NCI-H1930 (cell line): ENCODE measurements around the gene PEAK1.
A peak's percentile ranks its signal among the peaks of the same experiment; 100 is the strongest.

Experiments
- DNase-seq, 2 experiments: peaks; one replicate each; lab custom pipeline; 2025; lab: John Stamatoyannopoulos, UW

Gene PEAK1

DNA sequence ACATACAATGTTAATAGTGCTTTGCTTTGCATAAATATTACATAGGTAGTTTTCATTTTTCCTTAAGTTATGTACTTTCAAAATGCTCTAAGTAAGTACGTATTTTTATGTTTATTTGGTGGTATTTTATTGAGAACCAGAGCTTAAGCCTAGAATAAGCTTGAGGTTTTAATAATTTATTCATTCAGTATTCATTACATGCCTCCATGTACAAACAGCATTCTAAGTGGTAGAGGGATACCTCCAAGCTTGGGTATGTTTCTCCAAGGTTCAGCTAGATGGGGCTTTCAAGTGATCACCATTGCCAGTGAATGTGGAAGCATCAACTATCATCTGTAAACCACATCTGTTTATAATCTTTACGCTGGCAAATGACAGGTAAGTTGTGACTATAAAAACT lies 52.3 kb downstream of the PEAK1 start:
- DNase-seq: no peak

DNA sequence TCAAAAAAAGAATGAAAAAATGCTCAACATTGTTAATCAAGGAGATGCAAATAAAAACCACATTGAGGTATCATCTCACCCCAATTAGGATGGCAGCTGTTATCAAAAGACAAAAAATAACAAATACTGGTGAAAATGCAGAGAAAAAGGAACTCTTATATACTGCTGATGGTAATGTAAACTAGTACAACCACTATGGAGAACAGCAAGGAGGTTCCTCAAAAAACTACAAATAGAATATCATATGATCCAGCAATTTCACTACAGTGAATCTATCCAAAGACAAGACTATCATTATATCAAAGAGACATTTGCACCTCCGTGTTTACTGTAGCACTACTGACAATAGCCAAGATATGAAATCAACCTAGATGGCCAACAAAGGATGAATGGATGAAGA lies 58.4 kb downstream of the PEAK1 start:
- no peak for DNase-seq

DNA sequence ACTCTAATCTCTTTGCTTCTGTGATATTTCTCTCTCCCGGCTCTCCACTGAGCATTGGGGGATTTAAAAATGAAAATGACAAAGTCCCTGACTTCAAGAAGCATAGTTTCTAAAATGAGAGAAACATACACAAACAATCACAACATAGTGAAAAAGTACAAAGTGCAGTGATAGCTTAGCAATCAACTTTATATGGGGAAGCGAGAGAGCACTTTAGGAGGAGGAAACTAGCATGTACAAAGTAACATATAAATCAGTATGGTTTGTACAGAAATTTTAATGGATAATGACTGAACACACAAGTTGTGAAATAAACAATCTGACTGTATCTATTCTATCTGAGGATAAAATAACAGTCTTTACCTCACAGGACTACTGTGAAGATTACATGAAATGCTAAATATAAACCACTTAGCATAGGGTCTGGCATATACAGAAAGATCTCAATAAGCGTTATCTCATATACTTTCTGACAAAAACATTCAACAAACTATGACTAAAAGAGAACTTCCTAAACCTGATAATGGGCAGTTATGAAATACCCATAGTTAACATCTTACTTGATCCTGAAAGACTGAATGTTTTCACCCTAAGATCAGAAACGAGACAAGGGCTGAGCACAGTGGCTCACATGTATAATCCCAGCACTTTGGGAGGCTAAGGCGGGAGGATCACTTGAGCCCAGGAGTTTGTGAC lies 61.2 kb downstream of the PEAK1 start:
- DNase-seq: no peak

DNA sequence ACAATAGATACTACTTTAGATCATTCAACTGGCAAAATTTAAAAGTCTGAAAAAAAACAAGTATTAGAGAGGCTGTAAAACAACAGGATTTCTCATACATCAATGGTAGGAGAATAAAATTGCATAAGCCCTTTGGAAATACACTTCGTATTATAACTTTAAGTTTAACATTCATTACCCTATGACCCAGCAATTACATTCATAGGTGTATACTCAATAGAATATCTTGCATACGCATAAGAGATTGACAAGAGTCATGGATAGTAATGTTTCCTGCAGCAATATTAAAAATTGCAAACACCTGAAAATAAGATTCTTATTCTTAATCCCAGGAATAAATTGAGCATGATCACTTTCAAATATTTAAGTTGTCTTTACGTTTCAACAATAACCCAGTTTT lies 63.6 kb downstream of the PEAK1 start:
- DNase-seq: no peak

DNA sequence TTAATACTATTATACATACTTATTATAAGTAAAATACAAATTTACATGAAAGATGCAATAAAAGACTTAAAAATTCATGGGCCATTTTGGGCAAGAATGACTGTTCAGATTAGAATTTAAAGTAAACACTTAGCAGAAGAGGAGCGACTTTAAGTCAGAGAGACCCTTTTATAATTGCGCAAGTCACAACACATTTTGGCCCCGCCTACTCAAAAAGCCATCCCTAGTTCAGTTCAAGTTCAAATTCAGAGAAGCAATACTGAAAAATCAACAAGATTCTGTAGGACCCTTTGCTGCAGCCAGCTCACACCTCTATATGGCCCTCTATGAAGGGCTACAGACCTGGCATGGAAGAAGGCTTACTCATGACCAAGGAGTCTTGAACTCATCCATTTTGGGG lies 64.6 kb downstream of the PEAK1 start:
- no peak for DNase-seq

DNA sequence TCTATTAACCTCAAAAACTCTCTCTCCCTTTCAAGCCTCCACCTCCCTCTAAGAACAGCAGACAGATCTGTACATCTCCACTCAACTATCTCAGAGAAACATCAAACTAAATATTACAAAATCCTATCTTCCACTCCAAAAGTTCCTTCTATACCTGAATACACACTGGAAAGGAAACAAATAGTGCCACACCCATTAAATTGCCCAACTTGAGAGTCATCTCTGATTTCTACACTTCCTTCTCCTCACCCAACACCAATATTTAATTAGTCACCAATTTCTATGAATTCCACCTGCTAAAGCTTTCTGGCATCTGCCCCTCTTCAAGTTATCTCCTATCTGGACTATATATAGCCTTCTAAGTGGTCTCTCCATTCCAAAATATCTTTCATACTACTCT lies 65.8 kb downstream of the PEAK1 start:
- DNase-seq: no peak

DNA sequence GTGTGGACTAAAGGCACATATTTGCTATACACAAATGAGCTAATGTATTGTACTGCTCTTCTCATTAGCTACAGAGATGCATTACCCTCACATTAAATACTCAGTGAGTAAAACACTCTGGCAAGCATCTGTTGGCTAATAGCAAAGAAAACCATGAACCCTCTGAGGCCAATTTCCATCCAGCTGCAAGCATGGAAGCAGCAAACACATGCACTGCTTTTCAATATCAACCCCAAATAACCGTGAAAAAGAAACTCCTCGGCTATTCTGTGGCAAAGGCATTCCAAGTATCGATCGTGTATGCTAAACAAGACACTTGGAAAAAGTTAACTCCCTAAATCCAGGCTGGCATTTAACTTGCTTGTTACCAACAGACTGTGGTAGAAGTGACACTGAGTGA lies 67.0 kb downstream of the PEAK1 start:
- DNase-seq: peak in 1 of 2 experiments; percentile 18

DNA sequence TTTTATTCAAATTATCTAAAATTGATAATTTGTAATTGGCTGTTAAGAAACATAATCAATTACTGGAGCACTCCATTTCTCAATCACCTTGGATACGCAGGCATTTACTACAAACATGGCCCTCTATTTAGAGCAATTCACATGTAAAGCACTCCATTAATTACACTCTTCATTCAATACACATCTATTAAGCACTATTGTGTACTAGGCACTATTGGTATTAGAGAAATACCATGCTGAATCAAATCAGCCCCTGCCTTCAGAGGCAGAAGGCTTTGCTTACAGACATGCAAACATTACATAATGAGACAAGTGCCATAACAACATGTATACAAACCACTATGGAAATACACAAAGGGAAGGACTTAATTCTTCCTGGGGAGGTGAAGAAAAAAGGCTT lies 69.1 kb downstream of the PEAK1 start:
- DNase-seq: no peak

DNA sequence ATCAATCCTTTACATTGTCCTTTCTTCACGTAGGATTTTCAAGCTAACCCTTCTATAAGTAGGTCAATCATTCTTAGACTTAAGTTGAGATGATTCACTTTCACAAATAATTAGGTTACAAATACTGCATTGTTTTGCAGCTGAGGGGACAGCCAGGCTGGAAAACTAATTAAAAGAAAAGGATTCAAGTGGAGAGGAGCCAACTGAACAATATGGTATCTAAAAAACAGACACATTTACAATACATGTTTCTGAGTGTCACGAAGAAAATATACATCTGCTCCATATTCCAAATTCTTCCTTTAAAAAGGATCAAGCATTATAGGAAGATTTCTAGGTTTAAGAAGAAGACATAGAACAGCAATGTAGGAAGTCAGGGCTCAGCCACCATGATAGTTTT lies 70.2 kb downstream of the PEAK1 start:
- no peak for DNase-seq

DNA sequence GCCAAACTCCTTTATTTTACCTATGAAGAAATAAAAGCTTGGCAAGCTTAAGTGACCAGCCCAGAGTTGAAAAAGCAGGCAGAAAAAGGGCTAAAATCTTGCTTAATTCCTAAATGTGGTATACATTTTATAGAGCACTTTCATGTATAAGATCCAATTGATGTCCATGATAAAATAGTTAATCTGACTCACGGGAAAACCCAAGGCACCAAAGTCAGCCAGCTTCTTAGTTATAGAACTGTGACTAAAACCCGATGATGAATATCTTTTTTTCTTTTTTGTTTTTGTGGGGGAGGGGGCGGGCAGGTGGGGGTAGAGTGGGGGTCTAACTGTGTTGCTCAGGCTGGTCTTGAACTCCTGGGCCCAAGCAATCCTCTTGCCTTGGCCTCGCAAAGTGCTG lies 71.4 kb downstream of the PEAK1 start:
- no peak for DNase-seq

DNA sequence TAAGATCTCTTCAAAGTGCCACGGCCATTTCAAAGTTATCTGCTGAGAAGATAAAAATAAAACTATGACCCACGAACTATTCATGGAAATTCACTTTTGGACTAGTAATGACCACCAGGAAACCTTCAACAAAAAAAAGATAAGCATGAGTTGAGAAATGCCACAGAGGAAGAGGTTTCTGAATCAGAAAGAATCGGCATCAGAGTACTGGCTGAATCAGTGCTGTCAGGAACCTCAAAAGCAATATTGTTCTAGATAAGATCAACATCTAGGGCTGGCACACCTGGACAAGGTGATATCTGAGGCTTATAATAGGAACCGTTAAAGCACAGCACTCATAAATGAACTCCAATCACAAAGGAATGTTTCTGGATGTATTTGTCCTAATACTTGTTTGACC lies 72.7 kb downstream of the PEAK1 start:
- DNase-seq: peak in 1 of 2 experiments; percentile 12

DNA sequence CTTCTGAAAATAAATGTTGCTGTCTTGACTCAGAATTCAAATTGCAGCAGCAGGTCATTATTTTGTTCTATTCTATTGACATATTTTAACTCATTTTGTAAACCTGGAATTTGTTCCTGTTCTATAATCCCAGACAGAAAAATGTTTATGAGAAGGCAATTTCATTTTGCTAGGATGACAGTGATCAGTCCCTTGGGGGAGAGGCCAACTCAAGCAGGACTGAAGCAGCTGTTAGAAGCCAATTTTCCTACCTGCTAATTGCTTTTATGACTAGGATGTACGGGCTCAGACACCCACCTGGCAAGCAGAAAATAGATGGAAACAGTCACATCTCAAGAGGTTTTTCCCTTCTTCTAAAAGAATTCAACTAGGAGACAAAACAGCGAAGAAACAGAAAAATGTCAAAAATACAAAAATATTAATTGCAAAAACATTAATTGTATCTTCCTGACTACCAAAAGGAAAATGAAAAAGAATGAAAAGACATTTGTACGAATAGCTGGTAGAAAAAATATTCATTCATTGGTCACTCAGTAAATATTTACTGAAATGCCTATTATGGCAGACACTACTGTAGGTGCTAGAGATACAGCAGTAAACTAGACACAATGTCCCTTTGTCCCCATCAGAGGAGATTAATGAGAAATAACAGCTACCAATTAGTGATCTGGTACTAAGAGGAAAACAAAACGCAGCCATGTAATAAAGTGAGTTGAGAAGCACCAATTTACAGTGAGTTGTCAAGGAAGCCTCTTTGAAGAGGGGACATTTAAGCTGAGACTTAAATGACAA lies 73.5 kb downstream of the PEAK1 start:
- DNase-seq: peak; percentile 86 to 89

DNA sequence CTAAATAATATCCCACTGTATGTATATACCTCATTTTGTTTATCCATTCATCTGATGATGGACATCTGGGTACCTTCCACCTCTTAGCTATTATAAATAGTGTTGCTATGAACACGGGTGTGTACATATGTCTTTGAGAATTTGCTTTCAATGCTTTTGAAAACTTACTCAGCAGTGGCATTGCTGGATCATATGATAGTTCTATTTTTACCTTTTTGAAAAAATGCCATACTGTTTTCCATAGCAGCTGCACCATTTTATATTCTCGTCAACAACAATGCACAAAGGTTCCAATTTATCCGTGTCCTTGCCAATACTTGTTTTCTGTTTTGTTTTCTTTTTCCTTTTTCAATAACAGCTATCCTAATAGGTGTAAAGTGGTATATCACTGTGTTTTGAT lies 77.1 kb downstream of the PEAK1 start:
- DNase-seq: no peak

DNA sequence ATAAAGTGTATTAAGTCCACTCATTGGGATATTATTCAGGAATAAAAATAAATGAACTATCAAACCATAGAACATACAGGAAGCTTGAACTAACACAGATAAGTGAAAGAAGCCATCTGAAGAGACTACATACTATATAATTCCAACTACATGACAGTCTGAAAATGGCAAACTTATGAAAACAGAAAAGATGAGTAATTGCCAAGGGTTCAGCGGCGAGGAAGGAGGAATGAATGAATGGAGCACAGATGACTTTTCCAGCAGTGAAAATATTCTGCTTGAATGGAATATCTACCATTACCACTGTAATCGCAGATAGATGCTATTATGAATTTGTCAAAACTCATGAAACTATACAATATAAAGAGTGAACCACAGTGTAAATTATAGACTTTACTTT lies 79.7 kb downstream of the PEAK1 start:
- no peak for DNase-seq

DNA sequence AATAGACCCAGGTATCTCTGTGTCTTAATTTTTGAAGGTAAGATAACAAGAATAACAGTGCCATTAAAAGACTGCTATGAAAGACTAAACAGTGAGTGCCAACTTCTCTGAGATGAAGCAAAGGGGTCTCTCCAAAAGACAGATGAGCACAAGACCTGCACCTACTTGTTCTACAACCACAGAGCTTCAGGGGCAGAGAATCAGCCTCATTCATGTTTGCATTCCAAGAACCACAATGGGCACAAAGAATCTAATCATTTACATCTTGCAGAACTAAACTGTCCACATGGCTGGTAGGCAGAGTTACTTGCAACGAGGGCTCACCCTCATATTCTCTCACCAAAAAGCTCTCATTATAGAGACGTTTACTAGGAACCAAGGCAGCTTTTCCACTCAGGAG lies 83.9 kb downstream of the PEAK1 start:
- no peak for DNase-seq

DNA sequence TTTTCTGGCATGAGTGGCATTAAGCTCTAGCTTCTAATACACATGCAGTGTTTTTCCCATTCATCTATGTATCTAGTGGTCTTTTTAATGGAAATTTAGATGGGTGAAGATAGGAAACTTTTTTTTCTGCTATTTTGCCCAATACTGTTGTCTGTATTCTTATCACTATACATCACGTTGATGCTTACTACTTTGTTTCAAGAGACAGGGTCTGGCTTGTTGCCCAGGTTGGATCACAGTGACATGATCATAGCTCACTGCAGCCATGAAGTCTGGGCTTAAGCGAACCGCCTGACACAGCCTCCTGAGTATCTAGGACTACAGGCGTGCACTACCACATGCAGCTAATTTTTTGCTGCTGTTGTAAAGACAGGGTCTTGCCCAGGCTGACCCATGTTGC lies 84.6 kb downstream of the PEAK1 start:
- no peak for DNase-seq

DNA sequence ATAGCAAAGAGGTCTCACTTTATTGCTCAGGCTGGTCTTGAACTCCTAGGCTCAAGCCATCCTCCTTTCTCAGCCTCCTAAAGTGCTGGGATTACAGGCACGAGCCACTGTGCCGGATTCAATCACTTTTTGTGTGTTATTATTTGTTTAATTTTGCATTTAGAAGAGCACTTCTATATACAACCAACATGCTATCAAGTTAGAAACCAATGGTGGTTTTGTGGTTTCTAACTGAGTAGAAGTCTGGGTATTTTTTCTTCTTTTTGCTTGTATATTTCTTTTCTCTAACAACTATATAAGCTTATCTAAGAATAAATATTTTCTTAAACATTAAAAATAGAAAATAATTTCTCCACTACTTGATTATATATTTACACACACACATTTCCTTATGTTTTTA lies 86.7 kb downstream of the PEAK1 start:
- DNase-seq: no peak

DNA sequence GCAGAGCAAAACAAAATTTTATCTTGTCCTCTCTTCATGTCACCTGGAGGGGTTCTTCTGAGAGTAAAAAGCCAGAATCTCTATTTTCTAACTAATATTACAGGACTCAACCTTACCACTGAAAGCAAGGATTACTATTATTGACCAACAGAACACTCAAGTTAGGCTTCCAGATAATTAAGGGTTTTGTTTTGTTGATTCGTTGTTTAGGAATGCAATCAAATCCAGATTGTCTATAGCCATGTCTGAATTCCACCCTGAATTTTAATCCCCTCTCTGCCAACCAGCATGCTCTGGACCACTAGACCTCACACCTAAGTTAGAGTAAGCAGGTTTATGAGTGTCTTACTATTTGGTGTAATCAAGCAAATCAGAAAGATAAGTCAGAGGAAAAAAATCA lies 90.7 kb downstream of the PEAK1 start:
- DNase-seq: no peak

DNA sequence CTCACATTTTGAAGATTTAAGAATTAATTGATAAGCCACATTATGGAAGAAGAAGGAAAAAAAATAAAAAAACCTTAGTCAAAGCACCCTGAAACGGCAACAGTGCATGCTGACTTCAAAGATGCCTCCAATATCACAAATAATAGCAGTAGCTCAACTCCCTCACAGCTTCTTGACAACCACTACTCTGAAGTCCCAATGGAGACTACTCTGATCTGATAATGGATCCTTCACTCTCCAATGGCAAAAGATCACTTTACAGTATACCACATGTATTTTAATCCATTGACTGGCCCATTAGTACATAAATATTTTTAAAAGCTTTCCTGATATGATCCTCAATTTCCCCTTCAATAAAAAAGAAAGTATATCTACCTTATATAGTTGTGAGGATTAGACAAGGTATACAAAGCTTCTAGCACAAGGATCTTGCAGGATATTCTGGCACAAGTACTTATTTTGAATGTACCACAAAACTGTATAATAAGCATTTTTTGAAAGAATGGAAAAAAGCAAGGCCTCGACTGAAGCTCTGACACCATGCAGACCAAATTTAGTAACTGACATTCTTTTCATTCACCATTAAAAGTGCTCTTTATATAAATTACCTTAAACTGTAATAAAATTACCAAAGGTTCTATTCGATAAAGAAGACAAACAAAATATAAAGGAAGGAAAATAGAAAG lies 91.9 kb downstream of the PEAK1 start:
- DNase-seq: no peak

DNA sequence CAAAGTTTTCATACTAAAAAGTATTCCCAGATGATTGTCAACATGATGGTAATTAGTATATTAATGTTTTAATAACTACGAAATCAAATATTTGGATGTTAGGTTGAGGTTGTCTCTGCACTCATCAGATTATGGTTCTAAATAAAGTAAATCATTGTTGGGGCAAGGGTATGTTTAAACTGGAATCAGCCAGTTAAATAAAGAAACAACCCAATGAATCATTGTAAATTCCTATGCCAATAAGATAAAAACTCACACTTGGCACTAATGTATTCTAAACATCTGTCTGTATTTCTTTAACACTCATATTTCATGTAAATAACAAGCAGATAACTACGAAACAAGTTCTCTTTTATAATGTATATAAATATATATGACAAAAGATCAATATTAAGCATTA lies 92.7 kb downstream of the PEAK1 start:
- DNase-seq: no peak

DNA sequence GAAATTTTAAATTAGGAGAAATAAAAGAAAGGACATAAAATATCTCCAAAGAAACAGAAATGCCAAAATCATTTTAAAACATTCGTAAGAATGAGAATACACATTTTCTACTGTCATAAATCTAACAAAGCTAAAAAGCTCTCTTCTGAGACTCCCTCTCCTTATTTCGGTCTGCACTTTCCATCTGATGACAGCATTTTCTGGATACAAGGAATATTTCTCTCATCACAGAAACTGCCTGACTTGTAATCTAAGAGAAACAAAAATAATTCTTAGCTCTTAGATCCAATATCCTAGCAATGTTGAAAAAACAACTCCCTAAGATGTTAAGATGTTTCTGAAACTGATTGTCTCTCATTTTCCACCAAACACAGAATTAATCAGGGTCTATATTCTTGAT lies 93.5 kb downstream of the PEAK1 start:
- DNase-seq: no peak

DNA sequence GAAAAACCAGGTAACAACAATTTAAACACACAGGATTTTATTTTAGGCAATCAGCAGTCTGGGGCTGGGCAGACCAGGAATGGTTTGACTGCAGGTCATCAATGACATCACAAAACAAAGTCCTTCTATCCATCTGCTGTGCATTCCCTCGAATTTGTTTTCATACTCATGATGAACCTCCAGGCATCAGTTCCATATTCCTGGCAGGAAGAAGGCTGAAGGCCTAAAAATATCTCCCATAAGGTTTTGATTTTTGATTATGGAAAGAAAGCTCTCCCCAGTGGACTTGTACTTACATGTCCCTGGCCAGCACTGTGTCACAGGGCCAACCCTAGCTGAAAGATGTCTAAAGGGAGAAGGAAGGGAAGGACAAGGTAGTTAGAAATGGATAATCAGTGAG lies 107.4 kb downstream of the PEAK1 start:
- DNase-seq: no peak
